SH-SY5Y (cell line): Measurements from ENCODE around the gene TBC1D4.

Experiments used
- GATA2 ChIP-seq: IDR thresholded peaks from 2 replicates; pipeline ENCODE4 v1.6.1; 2011; ENCODE audit warnings: mild to moderate bottlenecking, low read depth, low read length
- GATA3 ChIP-seq: IDR thresholded peaks from 2 replicates; pipeline ENCODE4 v1.6.1; 2011; ENCODE audit warnings: low read depth, mild to moderate bottlenecking, low read length, moderate library complexity

GRCh38 chr13:75417012-75417384, 65.0 kb downstream of the TBC1D4 start:
- TF ChIP-seq GATA2 (no peak), GATA3 (no peak)
